Hypothalamus (tissue), 51 donors: ENCODE results near the gene B3GNT8.
"Not testable (repeated sequence)": the region's sequence is repeated elsewhere in the genome, so short reads cannot be mapped to it uniquely, and the experiment has no call there.

ENCODE experiments used
- DNase-seq, 51 donors: peaks; one replicate each; lab custom pipeline; 2025; lab: John Stamatoyannopoulos, UW

B3GNT8 gene

GRCh38 chr19:41420101-41420880 lies 6.9 kb downstream of the B3GNT8 start:
- DNase-seq, result peak in 3 of 51 donors; percentile 9 to 13 (median 11)

GRCh38 chr19:41416194-41416674 lies 10.9 kb downstream of the B3GNT8 start:
- DNase-seq, result no peak

- DNase-seq, result no peak
Measured at GRCh38 chr19:41415154-41415571, 12.0 kb downstream of the B3GNT8 start.

- DNase-seq, result no peak
Measured at GRCh38 chr19:41414461-41414860, 12.7 kb downstream of the B3GNT8 start.

GRCh38 chr19:41413947-41414346 lies 13.2 kb downstream of the B3GNT8 start:
- DNase-seq, result no peak

GRCh38 chr19:41412953-41413352 lies 14.2 kb downstream of the B3GNT8 start:
- DNase-seq, result no peak

GRCh38 chr19:41411968-41412265 lies 15.3 kb downstream of the B3GNT8 start:
- DNase-seq, result peak in 32 of 51 donors; percentile 0 to 80 (median 36)

GRCh38 chr19:41411100-41411967 lies 15.8 kb downstream of the B3GNT8 start:
- no peak for DNase-seq

GRCh38 chr19:41410336-41411054 lies 16.7 kb downstream of the B3GNT8 start:
- DNase-seq, result no peak

GRCh38 chr19:41409288-41409687 lies 17.9 kb downstream of the B3GNT8 start:
- peak in 2 of 51 donors; percentile 3 to 46 for DNase-seq

GRCh38 chr19:41408846-41409245 lies 18.3 kb downstream of the B3GNT8 start:
- not testable (repeated sequence) for DNase-seq

GRCh38 chr19:41408256-41408655 lies 18.9 kb downstream of the B3GNT8 start:
- no peak for DNase-seq

- peak in 1 of 51 donors; percentile 7 for DNase-seq
Measured at GRCh38 chr19:41407271-41407670, 19.9 kb downstream of the B3GNT8 start.

GRCh38 chr19:41405776-41406175 lies 21.4 kb downstream of the B3GNT8 start:
- DNase-seq, result no peak

- no peak for DNase-seq
Measured at GRCh38 chr19:41403181-41403970, 23.8 kb downstream of the B3GNT8 start.

- DNase-seq, result no peak
Measured at GRCh38 chr19:41402010-41402409, 25.2 kb downstream of the B3GNT8 start.

GRCh38 chr19:41401483-41401882 lies 25.7 kb downstream of the B3GNT8 start:
- no peak for DNase-seq

GRCh38 chr19:41399525-41399924 lies 27.6 kb downstream of the B3GNT8 start:
- DNase-seq, result no peak

GRCh38 chr19:41399091-41399490 lies 28.1 kb downstream of the B3GNT8 start:
- DNase-seq, result no peak

- DNase-seq, result no peak
Measured at GRCh38 chr19:41398598-41398997, 28.6 kb downstream of the B3GNT8 start.
